ENCODE data around the gene SNRPA. TPM values are rescaled to one million over a fixed set of nuclear protein-coding genes. Genes with fewer than 3 reads are reported as not detected.

The SNRPA gene
- total and polyA plus RNA-seq, 2 of the 4 experiments (the other 2 are of a cell fraction) = 30.3 to 81.3 TPM

- no TSS peak for BruUV-seq (replicated peaks)
- Histone ChIP-seq H3K36me3 (ENCODE audit: control insufficient read depth, insufficient read depth, low read length) (peaks cover 14% of the 10 kb centered on the region), H3K23ac (ENCODE audit: low read depth, low read length) (no peak overlapping the region), H2BK120ac (ENCODE audit: low read depth, low read length) (no peak overlapping the region), H2AFZ (replicated peaks; ENCODE audit: low read length, poor library complexity) (no peak overlapping the region), H4K8ac (ENCODE audit: low read depth in 2 of 2, low read length in 2 of 2) (no peak overlapping the region), H3K56ac (ENCODE audit: extremely low read depth, insufficient read depth, low read length) (no peak overlapping the region), H4K20me1 (ENCODE audit: insufficient read depth, low read length) (no peaks in the 10 kb centered on the region), H3K79me1 (ENCODE audit: low read depth in 1 of 2, low read length in 2 of 2) (peaks cover 0 to 1% of the 10 kb centered on the region in 2 experiments; a peak in 1 of 4 replicates), H3K18ac (ENCODE audit: low read depth, low read length) (no peak overlapping the region), H2AK9ac (replicated peaks; ENCODE audit: low read depth, low read length, poor library complexity) (peak overlapping the region; percentile 55), H3K9me3 (ENCODE audit: control insufficient read depth, insufficient read depth, low read length) (no peaks in the 10 kb centered on the region), H2BK20ac (ENCODE audit: low read depth, low read length) (no peak overlapping the region), H2BK5ac (ENCODE audit: low read depth, low read length, poor library complexity, severe bottlenecking) (no peak overlapping the region), H4K91ac (ENCODE audit: insufficient read depth, low read depth, low read length) (no peak overlapping the region), H3K4ac (ENCODE audit: low read depth, low read length) (no peak overlapping the region), H3K4me1 (ENCODE audit: control insufficient read depth, insufficient read depth, low read length) (no peaks in the 10 kb centered on the region; the same call in 1 of the 2 replicates), H2BK15ac (ENCODE audit: low read depth, low read length) (no peak overlapping the region), H4K5ac (ENCODE audit: low read depth, low read length) (no peak overlapping the region), H3K9me1 (ENCODE audit: insufficient read depth, low read length) (peaks cover under 1% of the 10 kb centered on the region; the same call in 1 of the 2 replicates), H3K27ac (ENCODE audit: insufficient read depth, low read length) (no peak overlapping the region), H3K9ac (ENCODE audit: low read depth, low read length) (no peak overlapping the region), H3K14ac (replicated peaks; ENCODE audit: low read depth, low read length) (no peak overlapping the region), H3K4me2 (ENCODE audit: low read depth, low read length) (no peak overlapping the region), H3K27me3 (ENCODE audit: control insufficient read depth, insufficient read depth, low read length) (no peaks in the 10 kb centered on the region), H2AK5ac (ENCODE audit: low read depth, low read length) (no peak overlapping the region), H3K4me3 (ENCODE audit: insufficient read depth, low read depth, low read length) (no peak overlapping the region)
- 94% methylated on average over 5 of the region's 25 CpGs; no CpG with 5 or more reads in 1 of the 2 experiments for WGBS, 2 experiments (ENCODE audit: extremely low coverage in 2 of 2, insufficient read length in 1 of 2)
- dilution Hi-C loops (cut with HindIII; ENCODE audit: low sequenced_read_pairs, unreplicated experiment) (no loop called here), in situ Hi-C loops (cut with MboI; ENCODE audit: low sequenced_read_pairs) (no loop called here), intact Hi-C loops (cut with micrococcal nuclease) (no loop called here)
- no peak for ATAC-seq (ENCODE audit: low read depth)
- ChIA-PET POLR2A (ENCODE audit: unreplicated experiment) (no interaction called here), CTCF (no interaction called here)
- no peak for DNase-seq
- no peak for TF ChIP-seq POLR2A (IDR thresholded peaks at IDR 0.05; ENCODE audit: low read depth, low read length)
- no peak for TF ChIP-seq ELK1 (IDR thresholded peaks at IDR 0.05; ENCODE audit: borderline replicate concordance, low read depth, low read length)
- TF ChIP-seq RAD21 (IDR thresholded peaks at IDR 0.05; ENCODE audit: low read length) = no peak
- TF ChIP-seq MAFK (IDR thresholded peaks at IDR 0.05; ENCODE audit: low read depth, low read length) = no peak
- no peak for TF ChIP-seq USF2 (IDR thresholded peaks at IDR 0.05; ENCODE audit: low read depth, low read length)
- TF ChIP-seq CHD1 (IDR thresholded peaks at IDR 0.05; ENCODE audit: low read depth, low read length) = no peak
- TF ChIP-seq SMC3 (IDR thresholded peaks at IDR 0.05; ENCODE audit: low read depth, low read length) = no peak
These were observed 35.3 kb downstream of the SNRPA start for GRCh38 chr19:40786060-40787037.
